Stimulated activated CD4-positive, alpha-beta T cell treated with anti-CD3 and anti-CD28 coated beads, Interleukin-15, amount 100 ng/mL, for 24 hours (primary cell): ENCODE data around the gene PRKAR1B.

Source experiments
- DNase-seq: peaks from one replicate; pipeline ENCODE4 v3.0.0-alpha.2; 2020

The PRKAR1B gene

GRCh38 chr7:739983-740942 is 13.2 kb upstream of the PRKAR1B start:
- DNase-seq = no peak

DNA sequence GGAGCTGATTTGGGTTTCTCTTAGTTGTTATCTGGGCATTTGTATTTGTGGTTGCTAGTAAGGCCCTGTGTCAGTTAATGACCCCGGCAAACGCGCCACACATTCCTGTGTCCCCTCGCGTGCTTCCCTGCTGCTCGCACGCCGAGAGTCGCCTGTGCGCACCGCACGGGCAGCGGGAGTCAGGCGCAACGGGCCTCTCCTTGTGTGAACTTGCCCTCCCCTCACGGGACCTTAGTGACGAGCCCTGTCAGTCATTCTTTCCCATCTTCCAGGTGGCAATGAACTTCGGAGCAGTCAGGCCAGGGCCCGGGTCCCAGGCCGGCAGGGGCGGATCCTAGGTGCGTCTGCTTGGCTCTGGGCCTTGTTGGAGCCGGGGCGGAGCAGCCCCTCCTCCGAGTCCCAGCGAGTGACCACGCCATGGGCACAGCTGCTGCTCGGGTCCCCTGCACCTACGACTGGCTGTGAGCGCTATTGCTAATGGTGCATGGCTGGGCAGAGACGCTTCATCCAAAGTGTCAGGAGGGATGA is 12.4 kb upstream of the PRKAR1B start:
- peak; percentile 0 for DNase-seq

DNA sequence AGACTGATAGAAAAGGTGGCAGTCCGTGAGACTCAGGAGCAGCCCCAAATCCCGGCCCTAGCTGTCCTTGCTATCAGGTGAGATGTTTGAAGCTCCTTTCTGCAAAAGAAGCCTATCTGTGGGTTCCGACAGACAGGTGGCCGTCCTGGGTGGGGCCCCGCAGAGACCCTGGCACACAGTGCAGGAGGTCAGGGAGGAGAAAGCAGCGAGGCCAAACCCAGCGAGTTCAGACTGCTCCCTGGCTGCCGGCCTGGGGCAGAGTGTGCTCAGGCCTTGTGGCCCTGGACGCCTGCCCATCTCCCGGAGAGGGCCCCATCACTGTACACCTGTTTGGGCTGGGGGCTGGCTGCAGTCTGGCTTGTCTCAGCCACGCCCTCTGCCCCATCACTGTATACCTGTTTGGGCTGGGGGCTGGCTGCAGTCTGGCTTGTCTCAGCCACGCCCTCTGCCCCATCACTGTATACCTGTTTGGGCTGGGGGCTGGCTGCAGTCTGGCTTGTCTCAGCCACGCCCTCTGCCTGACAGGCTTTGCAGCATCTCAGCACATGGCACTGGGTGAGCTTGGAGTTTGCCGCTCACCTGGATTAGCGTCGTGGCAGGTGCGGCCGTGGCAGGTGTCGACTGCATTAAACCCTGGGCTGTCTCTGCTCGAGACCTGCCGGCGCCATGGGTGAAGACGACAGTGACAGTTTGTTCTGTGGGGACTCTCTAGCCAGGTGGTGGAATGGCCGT is 11.8 kb upstream of the PRKAR1B start:
- DNase-seq = peak; percentile 0

- no peak for DNase-seq
Measured at GRCh38 chr7:738241-738640, 11.2 kb upstream of the PRKAR1B start.

GRCh38 chr7:734808-735207 is 7.7 kb upstream of the PRKAR1B start:
- DNase-seq = no peak

DNA sequence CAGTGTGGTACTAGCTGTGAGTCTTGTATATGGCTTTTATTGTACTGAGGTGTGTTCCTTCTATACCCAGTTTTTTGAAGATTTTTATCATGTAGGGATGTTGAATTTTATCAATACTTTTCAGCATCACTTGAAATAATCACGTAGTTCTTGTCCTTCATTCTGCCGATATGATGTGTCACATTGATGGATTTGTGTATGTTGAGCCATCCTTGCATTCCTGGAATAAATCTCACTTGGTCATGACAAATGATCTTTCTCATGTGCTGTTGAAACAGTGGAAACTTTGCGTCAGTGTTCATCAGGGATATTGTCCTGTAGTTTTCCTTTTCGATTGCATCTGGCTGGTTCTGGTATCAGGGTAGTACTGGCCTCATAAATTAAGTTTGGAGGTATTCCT is 7.1 kb upstream of the PRKAR1B start:
- no peak for DNase-seq

DNA sequence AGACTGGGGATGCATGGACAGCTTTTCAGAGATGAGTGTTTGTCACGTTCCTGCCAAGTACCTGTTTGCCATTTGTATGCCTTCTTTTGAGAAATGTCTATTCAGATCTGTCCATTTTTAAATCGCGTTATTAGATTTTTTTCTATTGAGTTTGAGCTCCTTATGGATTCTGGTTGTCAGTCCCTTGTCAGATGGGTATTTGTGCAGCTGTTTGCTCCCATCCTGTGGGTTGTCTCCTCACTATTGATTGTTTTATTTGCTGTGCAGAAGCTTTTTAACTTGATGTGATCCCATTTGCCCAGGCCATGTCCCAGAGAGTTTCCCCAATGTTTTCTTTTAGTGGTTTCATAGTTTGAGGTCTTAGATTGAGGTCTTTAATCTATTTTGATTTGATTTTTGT is 5.5 kb upstream of the PRKAR1B start:
- no peak for DNase-seq

DNA sequence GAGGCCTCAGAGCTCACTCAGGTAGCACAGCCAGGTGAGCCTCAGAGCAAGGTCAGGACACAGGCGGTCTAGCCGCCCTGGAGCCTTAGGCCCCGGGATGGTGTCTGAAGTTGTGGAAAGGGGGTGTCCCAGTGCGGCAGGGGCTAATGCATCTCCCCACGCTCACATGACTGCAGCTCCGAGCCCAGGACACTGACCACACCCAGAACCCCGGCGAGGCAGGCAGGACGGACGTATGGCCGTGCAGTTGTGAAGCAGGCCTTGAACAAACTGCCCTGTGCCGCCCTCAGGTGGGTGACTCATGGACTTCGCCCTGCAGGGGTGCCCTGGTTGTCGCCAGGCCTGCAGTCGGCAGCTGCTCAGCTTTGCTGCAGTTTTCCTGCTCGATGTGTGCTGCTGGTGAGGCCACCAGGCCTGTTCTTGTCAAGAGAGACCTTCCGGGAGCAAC is 5.0 kb upstream of the PRKAR1B start:
- DNase-seq = no peak

DNA sequence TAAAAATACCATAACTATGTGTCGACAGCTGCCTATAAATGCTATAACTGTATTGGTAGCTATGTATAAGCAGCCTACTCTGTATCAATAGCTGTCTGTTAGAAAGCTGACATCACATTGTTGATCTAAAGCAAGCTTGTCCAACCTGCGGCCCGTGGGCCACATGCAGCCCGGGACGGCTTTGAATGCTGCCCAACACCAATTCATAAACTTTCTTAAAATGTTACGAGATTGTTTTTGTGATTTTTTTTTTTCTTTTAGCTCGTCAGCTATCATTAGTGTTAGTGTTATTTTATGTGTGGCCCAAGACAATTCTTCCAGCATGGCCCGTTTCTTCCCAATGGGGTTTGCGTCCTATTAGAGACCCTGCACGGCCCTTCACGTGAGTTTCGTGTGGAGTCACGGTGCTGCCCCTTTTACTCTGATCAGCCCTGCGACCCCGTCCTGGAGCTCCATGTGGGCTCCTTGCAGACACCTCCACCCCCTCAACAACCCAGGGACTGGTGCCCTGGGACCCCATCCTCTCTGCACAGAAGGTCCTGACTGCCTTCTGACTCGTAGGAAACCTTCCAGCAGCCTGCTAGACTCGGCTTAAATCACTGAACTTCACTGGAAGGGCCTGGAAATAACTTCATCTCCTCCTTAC is 4.5 kb upstream of the PRKAR1B start:
- no peak for DNase-seq

DNA sequence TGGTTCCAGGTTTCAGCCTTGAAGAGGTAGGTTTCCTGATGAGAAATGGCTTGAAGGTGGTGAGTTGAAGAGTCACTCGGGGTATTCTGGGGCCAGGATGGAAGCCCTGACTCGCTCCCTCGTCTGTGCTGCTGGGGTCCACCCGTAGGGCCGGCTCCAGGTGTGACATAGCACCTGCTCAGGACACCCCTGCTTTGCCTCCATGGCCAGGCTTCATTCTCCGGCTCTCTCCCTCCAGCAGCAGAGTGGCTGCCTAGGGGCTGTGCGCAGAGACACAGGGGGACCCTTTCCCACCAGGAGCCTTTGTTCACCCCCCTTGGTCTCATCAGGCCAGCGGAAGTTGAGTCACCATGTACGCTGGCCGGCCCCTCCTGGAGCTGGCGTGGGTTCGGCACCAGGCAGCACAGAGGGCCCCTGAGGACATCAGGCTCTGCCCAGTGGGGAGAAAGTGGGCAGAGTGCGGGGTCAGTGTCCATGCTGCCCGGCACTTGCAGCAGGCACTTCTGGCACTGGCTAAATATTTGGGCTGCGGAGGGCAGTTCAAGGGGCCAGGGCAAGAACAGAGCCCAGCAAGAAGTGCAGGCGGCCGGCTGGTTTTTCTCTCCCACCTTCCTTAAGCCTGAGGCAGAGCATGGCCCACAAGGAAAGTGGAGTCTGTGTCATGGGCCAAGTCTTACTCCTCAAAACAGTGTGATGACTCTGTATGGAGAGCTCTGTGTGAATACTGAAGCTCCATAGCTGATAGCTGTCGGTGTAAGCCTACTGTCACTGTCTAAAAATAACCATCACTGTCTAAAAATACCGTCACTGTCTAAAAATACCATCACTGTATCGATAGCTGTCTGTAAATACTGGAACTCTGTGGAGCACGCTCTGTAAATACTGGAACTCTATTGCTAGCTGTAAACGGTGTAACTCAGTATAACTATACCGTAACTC is 3.7 kb upstream of the PRKAR1B start:
- DNase-seq = no peak

DNA sequence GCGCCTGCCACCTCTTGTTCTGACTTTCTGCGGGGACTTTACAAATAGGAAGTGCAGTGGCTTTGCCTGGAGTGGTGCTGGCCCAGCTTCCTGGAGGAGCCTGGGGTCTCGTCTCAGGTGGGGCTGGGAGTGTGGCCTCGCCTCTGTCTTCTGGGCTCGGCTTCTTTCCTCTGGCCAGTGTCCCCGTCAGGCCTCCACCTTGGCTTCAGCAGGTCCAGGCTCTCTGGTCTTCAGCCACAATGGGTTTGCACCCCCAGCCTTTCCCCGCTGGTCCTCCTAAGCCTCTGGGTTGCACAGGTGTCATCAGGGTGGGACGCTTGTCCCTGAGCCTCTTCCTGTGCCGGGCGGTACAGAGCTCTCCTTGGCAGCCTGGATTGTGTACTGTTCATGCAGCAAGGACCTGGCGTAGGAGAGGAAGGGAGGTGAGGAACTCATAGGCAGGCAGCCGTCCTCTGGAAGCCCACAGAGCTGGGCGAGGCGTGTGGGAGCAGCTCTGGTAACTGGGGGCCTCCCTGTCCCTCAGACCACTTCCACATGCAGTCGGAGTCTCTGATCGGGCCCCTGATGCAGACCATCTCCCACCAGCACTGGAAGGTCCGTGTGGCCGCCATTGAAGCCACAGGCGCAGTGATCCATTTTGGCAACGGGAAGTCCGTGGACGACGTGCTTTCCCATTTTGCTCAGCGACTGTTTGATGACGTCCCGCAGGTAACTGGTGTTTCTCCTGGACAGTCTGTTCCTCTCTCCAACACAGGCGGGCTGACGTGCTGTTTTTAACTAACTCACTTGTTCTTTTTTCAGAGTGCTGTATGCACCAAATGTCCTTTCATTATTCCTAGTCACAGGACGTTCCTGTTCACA is 2.3 kb upstream of the PRKAR1B start:
- DNase-seq = no peak

DNA sequence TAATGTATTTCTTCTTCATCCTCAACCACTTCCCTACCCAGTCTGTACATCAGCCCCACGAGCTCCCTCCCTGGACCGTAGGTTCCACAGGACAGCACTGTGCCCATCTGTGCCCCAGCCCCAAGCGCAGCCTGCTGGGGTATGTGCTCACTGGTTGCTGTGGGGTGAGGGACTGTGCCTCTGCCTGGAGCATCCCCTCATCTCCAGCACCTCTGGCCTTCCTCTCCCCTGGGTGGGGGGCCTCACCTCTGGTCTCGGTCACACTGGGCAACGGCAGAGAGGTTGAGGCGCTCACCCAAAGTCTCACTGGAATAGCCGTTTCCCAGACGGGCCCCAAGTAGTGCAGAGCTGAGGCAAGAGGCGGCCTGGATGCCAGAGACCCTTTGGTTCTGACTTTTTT is 1.5 kb upstream of the PRKAR1B start:
- no peak for DNase-seq

DNA sequence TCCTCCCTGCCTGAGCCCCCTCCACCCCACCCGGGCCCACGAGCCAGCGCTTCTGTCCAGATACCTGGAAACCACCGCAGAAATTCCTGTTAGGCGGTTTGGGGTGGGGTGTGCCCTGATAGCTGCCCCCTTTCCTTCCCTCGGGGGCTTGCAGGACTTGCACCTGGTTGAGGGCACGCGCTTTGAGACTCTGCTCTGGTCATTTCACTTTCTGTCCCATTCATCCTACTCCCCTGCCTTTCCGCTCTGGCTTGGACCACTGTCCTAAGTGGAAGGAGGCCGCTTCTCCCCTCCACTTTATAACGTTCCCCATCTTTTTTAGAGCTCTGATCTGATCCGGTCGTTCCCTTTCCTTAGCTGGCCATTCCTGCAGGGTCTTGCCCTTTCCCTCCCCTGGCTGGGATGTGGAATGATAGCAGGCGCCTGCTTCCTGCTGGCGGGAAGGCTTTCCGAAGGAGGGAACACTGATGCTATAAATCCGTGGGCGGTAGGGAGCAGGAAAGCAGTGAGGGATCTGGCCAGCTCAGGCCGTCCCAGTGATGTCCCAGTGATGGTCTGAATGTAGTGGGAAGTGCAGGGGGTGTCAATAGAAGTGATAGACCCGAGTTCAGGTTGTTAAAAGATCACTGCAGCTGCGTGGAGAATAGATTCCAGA is 852 bp upstream of the PRKAR1B start:
- DNase-seq = no peak

GRCh38 chr7:726854-727103 is 302 bp downstream of the PRKAR1B start:
- DNase-seq = no peak

GRCh38 chr7:726084-726853 is 812 bp downstream of the PRKAR1B start, which contains the start of gene DNAAF5:
Gene DNAAF5, plus strand, starts transcription at chr7:726699. Its CDS starts 22 bp downstream, at chr7:726721.
- DNase-seq = peak; percentile 93

GRCh38 chr7:725223-726005 is 1.7 kb downstream of the PRKAR1B start:
- no peak for DNase-seq

- DNase-seq = no peak
Measured at GRCh38 chr7:724298-724697, 2.8 kb downstream of the PRKAR1B start.

- DNase-seq = no peak
Measured at GRCh38 chr7:723541-723940, 3.5 kb downstream of the PRKAR1B start.

GRCh38 chr7:721619-722248 is 5.3 kb downstream of the PRKAR1B start:
- no peak for DNase-seq
